ENCODE results near the gene REC8. TPM values are rescaled to one million over a fixed set of nuclear protein-coding genes. Genes with fewer than 3 reads are reported as not detected.
A peak's percentile ranks its signal among the peaks of the same experiment; 100 is the strongest.

REC8 gene
- total and polyA plus RNA-seq, 2 of the 13 experiments (the other 11 are each of a cell fraction or from before 2014, with no cell fraction given): 3.4 to 14.7 TPM

DNA sequence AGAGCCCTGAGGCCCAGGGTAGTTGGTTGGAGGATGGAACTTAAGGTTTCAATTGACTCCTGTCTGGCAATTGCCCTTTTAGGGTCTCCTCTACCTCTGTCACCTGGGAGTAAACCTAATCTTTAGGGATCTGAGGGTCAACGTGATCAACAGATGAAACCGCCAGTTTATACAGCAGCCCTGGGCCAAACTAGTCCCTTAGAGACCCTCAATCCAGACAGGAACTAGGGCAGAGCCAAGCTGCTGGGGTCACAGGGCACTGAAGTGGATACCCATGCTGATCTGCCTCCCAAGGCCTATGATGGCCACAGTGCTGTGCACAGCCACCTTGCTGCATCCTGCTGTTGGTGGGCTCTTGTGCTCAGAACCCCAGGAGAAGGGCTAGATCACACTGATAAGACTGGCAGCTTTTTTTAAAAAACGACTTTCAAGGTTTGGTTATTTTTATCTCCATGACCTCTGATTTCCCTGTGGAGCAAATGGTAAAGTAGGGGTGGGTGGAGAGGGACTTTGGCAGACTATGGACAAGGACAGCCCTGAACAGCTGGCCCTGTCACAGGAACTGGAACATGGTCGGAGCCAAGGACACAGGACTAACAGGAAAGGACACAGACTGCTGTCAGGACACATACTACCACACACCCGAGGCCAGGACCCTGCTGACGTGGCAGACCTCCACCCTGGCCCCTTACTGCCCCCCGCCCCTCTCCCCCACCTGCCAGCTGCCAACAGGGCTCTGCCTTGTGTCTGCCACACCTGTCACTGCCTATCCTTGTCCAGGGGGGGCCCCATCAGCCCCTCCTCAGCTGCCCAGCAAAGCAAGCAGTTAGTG is 40.9 kb upstream of the REC8 start (continued):
- TF ChIP-seq RERE (CRISPR knock-in tag; IDR thresholded peaks at IDR 0.05; ENCODE audit: low read depth): no peak
- peak; percentile 46; the same call in 1 of the 2 replicates for TF ChIP-seq ZMYM3 (CRISPR knock-in tag; IDR thresholded peaks at IDR 0.05)
- peak; percentile 78 for TF ChIP-seq ZBTB38 (CRISPR knock-in tag; IDR thresholded peaks at IDR 0.05)
- TF ChIP-seq ZSCAN29 (CRISPR knock-in tag; conservative IDR thresholded peaks at IDR 0.05): 0 out of 2 replicates have a peak, but pooled peaks have one; percentile 56
- no peak for TF ChIP-seq ZNF263 (CRISPR knock-in tag; IDR thresholded peaks at IDR 0.05)
- TF ChIP-seq ZNF512 (CRISPR knock-in tag; IDR thresholded peaks at IDR 0.05): no peak; the same call in 1 of the 2 replicates
- no peak; the same call in 1 of the 2 replicates for TF ChIP-seq ZBTB43 (CRISPR knock-in tag; conservative IDR thresholded peaks at IDR 0.05)
- peak; percentile 69; the same call in 1 of the 2 replicates for TF ChIP-seq ZNF605 (CRISPR knock-in tag; IDR thresholded peaks at IDR 0.05)
- TF ChIP-seq DNMT1 (CRISPR knock-in tag; IDR thresholded peaks at IDR 0.05): peak; percentile 32; the same call in 1 of the 2 replicates
- no peak for TF ChIP-seq FOXM1 (CRISPR knock-in tag; IDR thresholded peaks at IDR 0.05)
- TF ChIP-seq ZNF704 (CRISPR knock-in tag; IDR thresholded peaks at IDR 0.05; ENCODE audit: borderline replicate concordance): no peak
- TF ChIP-seq MTA1 (CRISPR knock-in tag; IDR thresholded peaks at IDR 0.05; ENCODE audit: borderline replicate concordance): peak; percentile 59; the same call in 1 of the 2 replicates
- 0 out of 2 replicates have a peak, but pooled peaks have one; percentile 75 for TF ChIP-seq XBP1 (CRISPR knock-in tag; IDR thresholded peaks at IDR 0.05)
- TF ChIP-seq BRCA1 (CRISPR knock-in tag; IDR thresholded peaks at IDR 0.05): no peak
- TF ChIP-seq NR2F1 (CRISPR knock-in tag; IDR thresholded peaks at IDR 0.05): 0 out of 4 replicates have a peak, but pooled peaks of 1 of the 2 experiments have one; percentile 19
- no peak for TF ChIP-seq ZNF367 (CRISPR knock-in tag; IDR thresholded peaks at IDR 0.05; ENCODE audit: borderline replicate concordance)
- TF ChIP-seq KMT2B (CRISPR knock-in tag; IDR thresholded peaks at IDR 0.05): 0 out of 2 replicates have a peak, but pooled peaks have one; percentile 37
- peak; percentile 91; the same call in 1 of the 2 replicates for TF ChIP-seq ZNF619 (CRISPR knock-in tag; IDR thresholded peaks at IDR 0.05)

All from HepG2 (cell line).